GM12891 (cell line): ENCODE data around the gene OR2G2.

Source experiments
- POLR2A ChIP-seq: IDR thresholded peaks from 2 replicates; pipeline ENCODE4 v1.6.1; 2011; ENCODE audit warnings: low read depth, low read length, control low read depth
- POLR2AphosphoS5 ChIP-seq: IDR thresholded peaks from 2 replicates; pipeline ENCODE4 v1.6.1; 2011; ENCODE audit warnings: low read depth, low read length, control low read depth
- POU2F2 ChIP-seq: IDR thresholded peaks from 2 replicates; pipeline ENCODE4 v1.6.1; 2011; ENCODE audit warnings: low read depth, mild to moderate bottlenecking, control low read depth, low read length, moderate library complexity
- SPI1 ChIP-seq: IDR thresholded peaks from 2 replicates; pipeline ENCODE4 v1.6.1; 2011; ENCODE audit warnings: low read depth, low read length, control low read depth
- TAF1 ChIP-seq: IDR thresholded peaks from 2 replicates; pipeline ENCODE4 v1.6.1; 2011; ENCODE audit warnings: low read depth, low read length, control low read depth

- TF ChIP-seq POLR2AphosphoS5 (no peak), POLR2A (no peak), TAF1 (no peak), POU2F2 (no peak), SPI1 (no peak)
These were observed 49.6 kb upstream of the OR2G2 start for GRCh38 chr1:247538561-247538960.
